BJ (cell line): Measurements from ENCODE around the gene ZNF566. TPM values are rescaled to one million over a fixed set of nuclear protein-coding genes. Genes with fewer than 3 reads are reported as not detected.
"Not testable (repeated sequence)": the region's sequence is repeated elsewhere in the genome, so short reads cannot be mapped to it uniquely, and the experiment has no call there.

Experiments used
- CTCF ChIA-PET: fragments of 350-600 bp; formaldehyde crosslinking; extraction: SDS; loops from one replicate; lab custom pipeline; 2021; ENCODE audit warnings: antibody characterized with exemption, inconsistent platforms; lab: Yijun Ruan, JAX
- POLR2A ChIA-PET: fragments of 300-600 bp; sonication (Branson Sonifier 250); formaldehyde crosslinking; extraction: SDS; loops from one replicate; lab custom pipeline; 2021; ENCODE audit warnings: antibody characterized with exemption; lab: Charles Lee
- DNase-seq: peaks from one replicate; pipeline ENCODE4 v3.0.0-alpha.2; 2011; ENCODE audit warnings: low read depth
- H3K27me3 ChIP-seq: 2 replicates; pipeline ENCODE4 v1.6.0; 2011; ENCODE audit warnings: low read length; ENCODE audit not compliant: control insufficient read depth, insufficient read depth
- H3K36me3 ChIP-seq: 2 replicates; pipeline ENCODE4 v1.5.1; 2011; ENCODE audit warnings: low read length; ENCODE audit not compliant: control insufficient read depth, insufficient read depth
- H3K4me3 ChIP-seq: 2 replicates; pipeline ENCODE4 v1.5.1; 2011; ENCODE audit warnings: low read depth, mild to moderate bottlenecking, control low read depth, low read length
- CTCF ChIP-seq: IDR thresholded peaks from 2 replicates; pipeline ENCODE4 v1.5.1; 2011; ENCODE audit warnings: low read depth, mild to moderate bottlenecking, control low read depth, inconsistent platforms, low read length, moderate library complexity; ENCODE audit not compliant: insufficient read depth
- polyA plus RNA-seq: library from polyadenylated mRNA; depleted of rRNA; stranded (reverse); fragments of >200 nt; gene quantifications from 2 replicates; pipeline ENCODE4 v1.2.3, GENCODE V29; 2011

ZNF566 gene
- polyA plus RNA-seq, 1 experiment = 3.6 TPM

GRCh38 chr19:36501973-36502372, 12.6 kb upstream of the ZNF566 start:
- ChIA-PET CTCF (interaction anchor here (1.7 kb wide), 1 partner anchor 8 kb away, joined by 3 read pairs; no protein-coding TSS in a partner anchor), POLR2A (no interaction called here)
- Histone ChIP-seq H3K27me3 (no peaks in the 10 kb centered on the region), H3K4me3 (no peak overlapping the region), H3K36me3 (no peaks in the 10 kb centered on the region)
- TF ChIP-seq CTCF = no peak
- DNase-seq = no peak

GRCh38 chr19:36497001-36497400, 7.6 kb upstream of the ZNF566 start:
- H3K27me3 ChIP-seq = no peaks in the 10 kb centered on the region
- CTCF ChIA-PET = no interaction called here
- no peak overlapping the region for H3K4me3 ChIP-seq

GRCh38 chr19:36492689-36493453, 3.5 kb upstream of the ZNF566 start:
- H3K27me3 ChIP-seq, DNase-seq, H3K4me3 ChIP-seq, H3K36me3 ChIP-seq, POLR2A ChIA-PET: not testable (repeated sequence)
- TF ChIP-seq CTCF = peak; percentile 61
- CTCF ChIA-PET = interaction anchor here (1.0 to 1.1 kb wide), 3 partner anchors 10 to 110 kb away, joined by 3 read pairs; no protein-coding TSS in a partner anchor

More at GRCh38 chr19:36497001-36497400, 7.6 kb upstream of the ZNF566 start:
- POLR2A ChIA-PET = no interaction called here
- H3K36me3 ChIP-seq = no peaks in the 10 kb centered on the region
- no peak for DNase-seq
- no peak for TF ChIP-seq CTCF

- POLR2A ChIA-PET, H3K4me3 ChIP-seq, CTCF ChIA-PET: not testable (repeated sequence)
Measured at GRCh38 chr19:36490846-36491245, 1.5 kb upstream of the ZNF566 start.

GRCh38 chr19:36489920-36490415, 607 bp upstream of the ZNF566 start:
- H3K36me3 ChIP-seq = no peaks in the 10 kb centered on the region
- no peak for DNase-seq
- H3K4me3 ChIP-seq = peak overlapping the region; percentile 51
- ChIA-PET CTCF (interaction anchor here (1.0 kb wide), 1 partner anchor 9 kb away, joined by 3 read pairs; no protein-coding TSS in a partner anchor), POLR2A (interaction anchor here (0.6 kb wide), 1 partner anchor 67 kb away, joined by 10 read pairs; no protein-coding TSS in a partner anchor)
- no peaks in the 10 kb centered on the region for H3K27me3 ChIP-seq
- TF ChIP-seq CTCF = no peak

More at GRCh38 chr19:36490846-36491245, 1.5 kb upstream of the ZNF566 start:
- not testable (repeated sequence) for H3K36me3 ChIP-seq, DNase-seq, H3K27me3 ChIP-seq
